ENCODE measurements around the gene PLD5. TPM values are rescaled to one million over a fixed set of nuclear protein-coding genes. Genes with fewer than 3 reads are reported as not detected.
"Not testable (repeated sequence)": the region's sequence is repeated elsewhere in the genome, so short reads cannot be mapped to it uniquely, and the experiment has no call there.

PLD5 gene
- total RNA-seq, 2 donors from 2014 or later, result 0.05 TPM; not detected in 1

DNA sequence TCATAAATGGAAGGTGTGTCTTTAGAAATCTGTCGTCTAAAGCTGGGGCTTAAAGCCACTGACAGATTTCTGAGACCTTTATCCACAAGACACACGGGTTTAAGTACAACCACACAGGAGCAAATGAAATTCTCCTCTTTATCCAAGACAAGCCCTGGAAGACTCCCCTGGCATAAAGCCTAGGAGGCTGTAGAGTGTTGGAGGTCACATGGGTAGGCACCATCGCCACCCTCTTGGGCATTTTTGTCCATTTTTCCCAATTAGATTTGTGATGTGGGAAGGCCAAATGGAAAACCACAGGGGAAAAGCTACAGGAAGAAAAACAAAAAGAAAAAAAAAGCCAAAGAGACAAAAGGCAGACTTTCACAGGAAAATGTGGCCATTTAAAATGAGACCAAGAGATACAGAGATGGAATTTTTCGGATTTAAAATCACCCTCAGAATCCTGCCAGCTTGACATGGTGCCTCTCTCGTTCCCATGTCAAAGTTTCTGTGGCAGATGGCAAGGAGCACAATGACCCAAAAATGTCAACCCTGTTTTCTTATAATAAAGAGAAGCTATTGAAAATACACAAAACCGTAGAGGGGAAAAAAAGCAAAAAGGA, 91.9 kb downstream of the PLD5 start:
- intact Hi-C loops (cut with DNase I), result no loop called here
- ATAC-seq (no peak), DNase-seq (no peak)

GRCh38 chr1:242431786-242432185, 92.7 kb downstream of the PLD5 start:
- intact Hi-C loops (cut with DNase I), result no loop called here
- DNase-seq, result no peak
- ATAC-seq, result no peak

- DNase-seq (no peak), ATAC-seq (no peak)
- intact Hi-C loops (cut with DNase I), result no loop called here
These were observed 93.5 kb downstream of the PLD5 start for GRCh38 chr1:242430956-242431355.

GRCh38 chr1:242428399-242429190, 95.9 kb downstream of the PLD5 start:
- intact Hi-C loops (cut with DNase I), result no loop called here
- no peak for DNase-seq
- ATAC-seq, result no peak

DNA sequence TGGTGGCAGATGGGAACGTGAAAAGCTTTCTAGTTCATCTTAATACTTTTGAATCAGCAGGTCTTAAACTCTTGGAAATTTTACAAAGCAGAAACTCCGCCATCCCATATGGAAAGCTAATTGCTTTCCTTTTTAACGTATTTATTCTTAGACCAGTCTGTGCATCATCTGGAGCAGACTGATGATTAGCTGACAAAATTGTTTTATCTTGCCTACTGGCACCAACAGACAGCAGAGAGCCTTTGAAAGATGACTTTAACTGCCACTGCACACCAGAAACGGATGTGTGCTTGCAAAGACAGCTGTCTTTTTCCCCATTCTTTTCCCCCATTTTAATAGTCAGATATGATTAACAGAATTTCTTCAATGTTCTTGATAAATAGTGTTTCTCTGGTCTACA, 97.0 kb downstream of the PLD5 start:
- DNase-seq, result no peak
- no peak for ATAC-seq
- intact Hi-C loops (cut with DNase I), result no loop called here

GRCh38 chr1:242426271-242426905, 98.1 kb downstream of the PLD5 start:
- no peak for ATAC-seq
- DNase-seq, result no peak
- intact Hi-C loops (cut with DNase I), result no loop called here

DNA sequence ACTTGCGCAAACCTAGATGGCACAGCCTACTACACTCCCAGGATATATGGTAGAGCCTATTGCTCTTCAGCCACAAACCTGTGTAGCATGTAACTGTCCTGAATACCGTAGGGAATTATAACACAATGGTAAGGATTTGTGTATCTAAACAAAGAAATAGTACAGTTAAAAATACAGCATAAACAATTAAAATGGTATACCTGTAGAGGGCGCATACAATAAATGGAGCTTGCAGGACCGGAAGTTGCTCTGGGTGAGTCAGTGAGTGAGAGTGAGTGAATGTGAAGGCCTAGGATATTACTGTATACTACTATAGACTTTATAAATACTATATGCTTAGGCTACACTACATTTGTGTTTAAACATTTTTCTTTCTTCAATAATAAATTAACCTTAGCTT, 99.3 kb downstream of the PLD5 start:
- DNase-seq (no peak), ATAC-seq (no peak)
- intact Hi-C loops (cut with DNase I), result no loop called here

- intact Hi-C loops (cut with DNase I), result no loop called here
- DNase-seq (no peak), ATAC-seq (no peak)
These were observed 107.8 kb downstream of the PLD5 start for GRCh38 chr1:242416657-242417056.

GRCh38 chr1:242412921-242413320, 111.6 kb downstream of the PLD5 start:
- intact Hi-C loops (cut with DNase I), result no loop called here
- ATAC-seq (no peak), DNase-seq (no peak)

DNA sequence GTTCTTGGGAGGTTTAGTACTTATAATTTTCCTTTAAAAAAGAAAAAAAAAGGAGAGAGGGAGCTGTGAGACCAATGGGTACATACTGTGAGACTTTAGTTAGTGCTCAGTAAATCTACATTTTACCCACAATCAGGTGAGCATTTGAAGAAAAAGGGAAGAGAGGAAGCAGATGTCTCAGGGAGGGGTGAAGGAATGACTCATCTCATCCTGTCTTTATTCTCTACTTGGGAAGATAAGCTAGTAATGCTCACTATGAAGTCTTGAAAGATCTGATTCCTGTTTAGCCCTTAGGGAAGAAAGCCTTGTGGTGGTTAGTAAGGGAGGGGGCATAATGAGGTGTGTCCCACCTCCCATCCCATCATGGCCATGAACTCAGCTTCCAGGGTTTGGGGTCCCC, 112.6 kb downstream of the PLD5 start:
- ATAC-seq (no peak), DNase-seq (no peak)
- intact Hi-C loops (cut with DNase I), result no loop called here

GRCh38 chr1:242405947-242406346, 118.5 kb downstream of the PLD5 start:
- no peak for ATAC-seq
- DNase-seq, result no peak
- intact Hi-C loops (cut with DNase I), result no loop called here

- intact Hi-C loops (cut with DNase I), result no loop called here
- ATAC-seq (no peak), DNase-seq (no peak)
These were observed 120.2 kb downstream of the PLD5 start for GRCh38 chr1:242404296-242404695.

DNA sequence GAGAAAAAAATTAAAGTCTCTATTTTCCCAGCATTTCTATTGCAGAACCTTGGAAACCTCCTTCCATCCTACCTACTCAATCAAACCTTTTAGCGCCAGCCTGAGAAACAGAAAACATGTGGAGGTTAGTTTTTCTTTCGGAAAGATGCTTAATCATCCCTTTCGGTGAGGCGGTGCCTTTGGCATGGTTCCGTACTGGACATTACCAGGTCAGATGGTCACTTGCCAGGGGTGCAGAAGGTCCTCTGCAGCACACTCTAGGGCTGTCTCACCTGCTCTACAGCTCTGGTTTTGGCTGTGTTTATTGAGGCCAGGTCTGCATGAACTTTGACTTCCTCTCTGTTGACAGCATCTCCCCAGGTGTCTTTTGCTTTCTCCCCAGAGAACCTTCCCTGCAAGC, 121.5 kb downstream of the PLD5 start:
- ATAC-seq (no peak), DNase-seq (no peak)
- intact Hi-C loops (cut with DNase I), result no loop called here

GRCh38 chr1:242401937-242402336, 122.6 kb downstream of the PLD5 start:
- DNase-seq, result no peak
- intact Hi-C loops (cut with DNase I), result no loop called here
- no peak for ATAC-seq

GRCh38 chr1:242398351-242398750, 126.1 kb downstream of the PLD5 start:
- ATAC-seq (no peak), DNase-seq (no peak)
- intact Hi-C loops (cut with DNase I), result no loop called here

DNA sequence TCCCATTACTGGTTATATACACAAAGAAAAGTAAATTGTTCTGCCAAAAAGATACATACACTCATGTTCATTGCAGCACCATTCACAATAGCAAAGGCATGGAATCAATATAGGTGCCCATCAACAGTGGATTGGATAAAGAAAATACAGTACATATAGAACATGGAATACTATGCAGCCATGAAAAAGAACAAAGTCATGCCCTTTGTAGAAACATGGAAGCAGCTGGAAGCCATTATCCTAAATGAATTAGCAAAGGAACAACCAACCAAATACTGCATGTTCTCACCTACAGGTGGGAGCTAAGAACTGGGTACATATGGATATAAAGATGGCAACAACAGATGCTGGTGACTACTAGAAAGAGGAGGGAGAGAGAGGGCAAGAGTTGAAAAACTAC, 132.6 kb downstream of the PLD5 start:
- no peak for DNase-seq
- no peak for ATAC-seq
- intact Hi-C loops (cut with DNase I), result no loop called here

GRCh38 chr1:242376121-242376520, 148.4 kb downstream of the PLD5 start:
- ATAC-seq; DNase-seq; intact Hi-C loops (cut with DNase I): not testable (repeated sequence)

GRCh38 chr1:242350446-242350845, 174.1 kb downstream of the PLD5 start:
- ATAC-seq; intact Hi-C loops (cut with DNase I); DNase-seq: not testable (repeated sequence)

GRCh38 chr1:242349636-242350035, 174.9 kb downstream of the PLD5 start:
- DNase-seq (no peak), ATAC-seq (no peak)
- intact Hi-C loops (cut with DNase I), result no loop called here

DNA sequence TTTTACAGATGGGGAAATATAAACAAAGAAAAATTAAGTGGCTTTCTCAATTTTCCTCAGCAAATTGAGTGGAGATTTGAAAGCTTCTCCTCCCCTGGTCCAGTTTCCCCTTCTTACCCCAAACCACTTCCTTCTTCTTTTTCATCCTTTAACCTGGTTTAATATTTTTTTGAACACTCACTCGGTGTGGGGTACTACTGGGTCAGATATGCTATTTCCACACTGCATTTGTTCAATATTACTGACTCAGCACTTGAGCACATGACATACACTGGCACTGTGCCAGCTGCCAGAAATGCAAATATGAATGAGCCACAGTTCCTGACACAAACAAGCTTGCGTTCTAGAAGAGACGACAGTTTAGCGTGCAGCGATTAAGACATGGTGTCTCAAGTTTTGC, 193.6 kb downstream of the PLD5 start:
- ATAC-seq; DNase-seq; intact Hi-C loops (cut with DNase I): not testable (repeated sequence)

DNA sequence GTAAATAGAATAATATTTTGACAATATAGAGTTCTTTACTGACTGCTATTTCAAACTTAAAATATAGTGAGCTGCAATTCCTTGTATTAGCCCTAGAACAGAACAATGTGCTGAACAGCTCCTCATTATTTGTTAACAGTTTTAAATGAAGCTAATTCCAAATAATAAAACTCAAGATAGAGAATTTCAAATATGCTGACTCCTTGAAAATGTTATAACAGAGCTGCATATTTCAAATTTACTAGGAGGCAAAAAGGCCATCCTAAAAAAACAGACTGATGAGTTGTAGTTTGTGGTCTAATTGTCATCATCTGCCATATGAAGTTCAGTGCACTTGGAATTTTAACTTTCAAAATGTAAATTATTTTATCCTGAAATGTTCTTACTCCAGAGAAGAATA, 197.1 kb downstream of the PLD5 start:
- DNase-seq; intact Hi-C loops (cut with DNase I); ATAC-seq: not testable (repeated sequence)
